H9 (cell line): Measurements from ENCODE around the gene CDKN3. TPM values are rescaled to one million over a fixed set of nuclear protein-coding genes. Genes with fewer than 3 reads are reported as not detected.
"Not testable (repeated sequence)": the region's sequence is repeated elsewhere in the genome, so short reads cannot be mapped to it uniquely, and the experiment has no call there.

ENCODE experiments used
- DNase-seq: peaks from one replicate; pipeline ENCODE4 v3.0.0-alpha.2; 2017
- H2AFZ ChIP-seq: one replicate; pipeline ENCODE4 v1.6.1; 2013; ENCODE audit warnings: mild to moderate bottlenecking, low read length, control low read depth, moderate library complexity
- H2AK5ac ChIP-seq: 2 replicates; pipeline ENCODE4 v1.6.1; 2013; ENCODE audit warnings: low read length, control low read depth, mixed read lengths; ENCODE audit not compliant: insufficient read length
- H2BK120ac ChIP-seq: one replicate; pipeline ENCODE4 v1.6.1; 2013; ENCODE audit warnings: low read depth, mild to moderate bottlenecking, low read length, control low read depth, inconsistent platforms; ENCODE audit not compliant: poor library complexity, severe bottlenecking
- H2BK12ac ChIP-seq: 2 replicates; pipeline ENCODE4 v1.6.1; 2013; ENCODE audit warnings: low read length, control low read depth, mixed read lengths, low read depth; ENCODE audit not compliant: insufficient read length
- H2BK15ac ChIP-seq: 2 replicates; pipeline ENCODE4 v1.6.1; 2013; ENCODE audit warnings: low read depth, low read length, control low read depth
- H2BK20ac ChIP-seq: one replicate; pipeline ENCODE4 v1.6.1; 2013; ENCODE audit warnings: low read depth, mild to moderate bottlenecking, low read length, control low read depth, inconsistent platforms; ENCODE audit not compliant: poor library complexity, severe bottlenecking
- H2BK5ac ChIP-seq: 2 replicates; pipeline ENCODE4 v1.6.1; 2013; ENCODE audit warnings: low read length, control low read depth, mixed read lengths; ENCODE audit not compliant: insufficient read length
- H3K14ac ChIP-seq: 2 replicates; pipeline ENCODE4 v1.6.1; 2013; ENCODE audit warnings: low read length, control low read depth; ENCODE audit not compliant: insufficient read depth
- H3K18ac ChIP-seq: 2 replicates; pipeline ENCODE4 v1.6.1; 2013; ENCODE audit warnings: low read depth, mild to moderate bottlenecking, mixed read lengths, low read length, control low read depth; ENCODE audit not compliant: insufficient read length
- H3K23ac ChIP-seq: 2 replicates; pipeline ENCODE4 v1.6.1; 2013; ENCODE audit warnings: low read length, control low read depth, mixed read lengths, low read depth; ENCODE audit not compliant: insufficient read length
- H3K23me2 ChIP-seq: 2 replicates; pipeline ENCODE4 v1.6.1; 2013; ENCODE audit warnings: low read depth, mild to moderate bottlenecking, mixed read lengths, low read length, control low read depth; ENCODE audit not compliant: insufficient read length, poor library complexity, severe bottlenecking
- H3K27ac ChIP-seq: 2 replicates; pipeline ENCODE4 v1.5.1; 2013; ENCODE audit warnings: low read length, control low read depth, mixed read lengths, low read depth; ENCODE audit not compliant: insufficient read length
- H3K27me3 ChIP-seq: 2 replicates; pipeline ENCODE4 v1.6.1; 2013; ENCODE audit warnings: low read length, control low read depth, inconsistent platforms; ENCODE audit not compliant: insufficient read depth
- H3K4ac ChIP-seq: 2 replicates; pipeline ENCODE4 v1.6.1; 2013; ENCODE audit warnings: low read depth, mild to moderate bottlenecking, control low read depth, inconsistent platforms, low read length, moderate library complexity
- H3K4me1 ChIP-seq: 2 replicates; pipeline ENCODE4 v1.6.1; 2013; ENCODE audit warnings: low read length, control low read depth, inconsistent platforms; ENCODE audit not compliant: insufficient read depth
- H3K4me2 ChIP-seq: 2 replicates; pipeline ENCODE4 v1.6.1; 2013; ENCODE audit warnings: low read length, control low read depth, mixed read lengths; ENCODE audit not compliant: insufficient read length, insufficient read depth
- H3K56ac ChIP-seq: 2 replicates; pipeline ENCODE4 v1.6.1; 2013; ENCODE audit warnings: low read depth, mild to moderate bottlenecking, mixed read lengths, low read length, control low read depth; ENCODE audit not compliant: insufficient read length
- H3K79me1 ChIP-seq: 2 replicates; pipeline ENCODE4 v1.6.1; 2013; ENCODE audit warnings: low read depth, mild to moderate bottlenecking, moderate library complexity, low read length, control low read depth, inconsistent platforms; ENCODE audit not compliant: insufficient read depth, poor library complexity, severe bottlenecking
- H3K79me2 ChIP-seq: 2 replicates; pipeline ENCODE4 v1.6.1; 2013; ENCODE audit warnings: low read length, control low read depth, inconsistent platforms; ENCODE audit not compliant: insufficient read depth
- H3K9ac ChIP-seq: 2 replicates; pipeline ENCODE4 v1.6.1; 2013; ENCODE audit warnings: low read length, control low read depth, mixed read lengths; ENCODE audit not compliant: insufficient read length; ENCODE audit errors: extremely low read depth
- H3K9me3 ChIP-seq: one replicate; pipeline ENCODE4 v1.6.1; 2013; ENCODE audit warnings: low read depth, low read length, inconsistent platforms; ENCODE audit not compliant: control insufficient read depth
- H3T11ph ChIP-seq: one replicate; pipeline ENCODE4 v1.6.1; 2013; ENCODE audit warnings: mild to moderate bottlenecking, low read length, control low read depth, inconsistent platforms
- H4K20me1 ChIP-seq: one replicate; pipeline ENCODE4 v1.6.1; 2013; ENCODE audit not compliant: control insufficient read depth, insufficient read length, insufficient read depth
- H4K5ac ChIP-seq: 2 replicates; pipeline ENCODE4 v1.6.1; 2013; ENCODE audit warnings: low read depth, mild to moderate bottlenecking, mixed read lengths, low read length, control low read depth; ENCODE audit not compliant: insufficient read length
- H4K8ac ChIP-seq: replicated peaks from 2 replicates; pipeline ENCODE4 v1.6.1; 2013; ENCODE audit warnings: low read length, control low read depth, mixed read lengths, low read depth; ENCODE audit not compliant: insufficient read length
- H4K91ac ChIP-seq: 2 replicates; pipeline ENCODE4 v1.6.1; 2013; ENCODE audit warnings: low read depth, mild to moderate bottlenecking, moderate library complexity, mixed read lengths, low read length, control low read depth; ENCODE audit not compliant: insufficient read length
- H3K27ac Mint-ChIP-seq, 3 experiments: 2 replicates in 2 of 3; 3 replicates in 1 of 3; pipeline ENCODE4 v1.8.0; 2020 to 2021; ENCODE audit warnings: mixed read lengths in 3 of 3, mild to moderate bottlenecking in 1 of 3, moderate library complexity in 1 of 3
- H3K27me3 Mint-ChIP-seq: 2 replicates; pipeline ENCODE4 v1.8.0; 2021; ENCODE audit warnings: low read depth, mild to moderate bottlenecking, moderate library complexity, mixed read lengths
- H3K36me3 Mint-ChIP-seq, 3 experiments: 2 replicates in 2 of 3; 3 replicates in 1 of 3; pipeline ENCODE4 v1.8.0; 2020 to 2021; ENCODE audit warnings: low read depth in 3 of 3, mixed read lengths in 3 of 3; ENCODE audit not compliant: insufficient read depth in 1 of 3
- H3K4me1 Mint-ChIP-seq, 2 experiments: 2 replicates each; pipeline ENCODE4 v1.8.0; 2020; ENCODE audit warnings: mixed read lengths in 2 of 2
- H3K4me3 Mint-ChIP-seq, 2 experiments: 2 replicates in 1 of 2; 3 replicates in 1 of 2; pipeline ENCODE4 v1.8.0; 2020 to 2021; ENCODE audit warnings: mild to moderate bottlenecking in 2 of 2, mixed read lengths in 2 of 2, moderate library complexity in 1 of 2
- H3K9me3 Mint-ChIP-seq, 2 experiments: 2 replicates in 1 of 2; 3 replicates in 1 of 2; pipeline ENCODE4 v1.8.0; 2020; ENCODE audit warnings: mild to moderate bottlenecking in 2 of 2, mixed read lengths in 2 of 2, moderate library complexity in 1 of 2
- CTCF ChIP-seq: fragments of 200-600 bp; sonication (generic); conservative IDR thresholded peaks from 3 replicates; pipeline ENCODE4 v1.8.0; 2021; ENCODE audit warnings: antibody characterized with exemption, mild to moderate bottlenecking
- WGBS: extraction: QIAGEN DNeasy Blood & Tissue Kit; methylation state at CpG from one replicate; pipeline ENCODE4 v1.1.7; 2013; ENCODE audit warnings: missing lambda C conversion rate, low lambda C conversion rate, mixed read lengths; ENCODE audit not compliant: insufficient read length; ENCODE audit errors: extremely low coverage; 5-methylcytosine and 5-hydroxymethylcytosine counted together
- total RNA-seq: library from RNA; stranded (reverse); gene quantifications from 2 replicates; pipeline ENCODE4 v1.2.1, GENCODE V29; 2021

Gene CDKN3
- total RNA-seq, 1 experiment from 2014 or later = 45.9 TPM

- Histone ChIP-seq H3K18ac (no peak overlapping the region), H4K8ac (no peak overlapping the region), H2BK12ac (no peak overlapping the region), H2AFZ (no peak overlapping the region), H3T11ph (no peak overlapping the region), H4K91ac (no peak overlapping the region), H3K79me1 (no peaks in the 10 kb centered on the region), H2AK5ac (no peak overlapping the region), H3K23me2 (no peaks in the 10 kb centered on the region), H2BK15ac (no peak overlapping the region), H3K14ac (no peak overlapping the region), H2BK20ac (no peak overlapping the region), H3K79me2 (no peaks in the 10 kb centered on the region), H3K23ac (no peak overlapping the region), H3K4ac (no peak overlapping the region), H4K20me1 (no peaks in the 10 kb centered on the region), H2BK120ac (no peak overlapping the region), H3K27ac (no peak overlapping the region), H3K4me2 (no peak overlapping the region), H4K5ac (no peak overlapping the region), H3K9me3 (peaks cover 12% of the 10 kb centered on the region), H3K9ac (no peak overlapping the region), H3K27me3 (no peaks in the 10 kb centered on the region), H3K4me1 (no peaks in the 10 kb centered on the region), H2BK5ac (no peak overlapping the region), H3K56ac (no peak overlapping the region)
- Mint-ChIP-seq H3K9me3 (peaks cover 20 to 24% of the 10 kb centered on the region in 2 experiments), H3K4me3 (no peak overlapping the region), H3K27me3 (no peaks in the 10 kb centered on the region), H3K27ac (no peak overlapping the region), H3K4me1 (no peaks in the 10 kb centered on the region), H3K36me3 (peaks cover 11 to 18% (median 16%) of the 10 kb centered on the region in 3 experiments)
- TF ChIP-seq CTCF = no peak
- WGBS = no CpG with 5 or more reads among the region's 3 CpGs
- no peak for DNase-seq
These were observed 60.8 kb downstream of the CDKN3 start for GRCh38 chr14:54457609-54457996.

- not testable (repeated sequence) for H3K4me1 Mint-ChIP-seq, DNase-seq, H3K27ac ChIP-seq, H3K9ac ChIP-seq, H3K79me2 ChIP-seq, H3K23me2 ChIP-seq, H3K4ac ChIP-seq, H3K27me3 ChIP-seq, H4K20me1 ChIP-seq, H4K91ac ChIP-seq, H3T11ph ChIP-seq, H3K23ac ChIP-seq, H3K4me1 ChIP-seq, H2AFZ ChIP-seq, H3K27me3 Mint-ChIP-seq, H2BK5ac ChIP-seq, H2AK5ac ChIP-seq, H3K56ac ChIP-seq, H3K27ac Mint-ChIP-seq, H3K14ac ChIP-seq, H3K4me3 Mint-ChIP-seq, H2BK12ac ChIP-seq, H2BK15ac ChIP-seq, H4K5ac ChIP-seq, H2BK20ac ChIP-seq, H4K8ac ChIP-seq, H3K18ac ChIP-seq, H2BK120ac ChIP-seq, H3K4me2 ChIP-seq, H3K79me1 ChIP-seq
- peaks cover 12% of the 10 kb centered on the region for H3K9me3 ChIP-seq
- Mint-ChIP-seq H3K36me3 (peaks cover 11 to 18% (median 16%) of the 10 kb centered on the region in 3 experiments), H3K9me3 (peaks cover 20 to 24% of the 10 kb centered on the region in 2 experiments)
These were observed 61.7 kb downstream of the CDKN3 start for GRCh38 chr14:54458536-54458935.
